Measurements from ENCODE around the gene SKI. TPM values are rescaled to one million over a fixed set of nuclear protein-coding genes. Genes with fewer than 3 reads are reported as not detected.

Gene SKI
- total and polyA plus RNA-seq, 2 experiments from 2014 or later, result 9.3 to 66.8 TPM

DNA sequence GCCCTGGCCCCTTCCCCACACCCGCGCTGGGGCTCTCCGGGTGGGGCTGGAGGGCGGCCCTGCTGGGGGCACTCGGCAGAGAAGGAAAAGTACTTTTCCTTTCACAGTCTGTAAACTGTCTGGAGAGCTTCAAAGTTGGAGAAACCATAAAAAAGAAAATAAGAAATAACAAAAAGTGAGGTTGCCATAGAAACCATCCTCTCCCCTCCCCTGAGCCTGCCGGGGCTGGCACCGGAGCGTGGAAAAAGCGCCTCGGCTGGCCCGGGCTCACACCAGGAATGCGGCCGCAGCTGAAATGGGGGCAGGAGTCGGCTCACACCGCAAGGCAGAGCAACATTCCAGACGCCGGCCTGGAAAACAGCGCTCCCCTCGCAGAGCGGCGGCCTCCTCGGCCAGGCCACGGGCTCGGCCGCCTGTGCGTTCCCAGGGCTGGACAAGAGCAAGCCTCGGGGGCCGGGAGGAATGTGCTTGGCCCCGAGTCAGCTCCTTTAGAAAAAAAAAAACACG is 94.0 kb downstream of the SKI start:
- no peak overlapping the region for H2AFZ ChIP-seq
- peak; percentile 69 for ATAC-seq
- Mint-ChIP-seq H3K36me3 (ENCODE audit: low read depth) (no peaks in the 10 kb centered on the region; the same call in 2 of the 3 replicates), H3K27ac (no peak overlapping the region), H3K9me3 (peaks cover 2% of the 10 kb centered on the region; the same call in 2 of the 3 replicates), H3K4me3 (no peak overlapping the region), H3K27me3 (ENCODE audit: insufficient read depth, low read depth, poor library complexity) (peaks cover 9% of the 10 kb centered on the region), H3K4me1 (peaks cover 3% of the 10 kb centered on the region)
- H3K27me3 ChIP-seq (ENCODE audit: insufficient read depth), result no peaks in the 10 kb centered on the region
- no peaks in the 10 kb centered on the region for H3K79me2 ChIP-seq (replicated peaks; ENCODE audit: insufficient read depth)
- no peaks in the 10 kb centered on the region for H3K36me3 ChIP-seq (ENCODE audit: insufficient read depth)
- H3F3A ChIP-seq (replicated peaks; ENCODE audit: low read depth), result no peaks in the 10 kb centered on the region; the same call in 1 of the 2 replicates
- H3K9me2 ChIP-seq (ENCODE audit: insufficient read depth), result no peaks in the 10 kb centered on the region
- H4K20me1 ChIP-seq (replicated peaks; ENCODE audit: insufficient read depth), result no peaks in the 10 kb centered on the region
- TF ChIP-seq CREB1 (CRISPR knock-in tag; IDR thresholded peaks at IDR 0.05; ENCODE audit: low read depth) (no peak), EZH2phosphoT487 (IDR thresholded peaks at IDR 0.05; ENCODE audit: unreplicated experiment) (no peak), ZNF114 (CRISPR knock-in tag; IDR thresholded peaks at IDR 0.05) (no peak), EZH2 (IDR thresholded peaks at IDR 0.05; ENCODE audit: low read depth, unreplicated experiment) (no peak), POLR2AphosphoS5 (IDR thresholded peaks at IDR 0.05; ENCODE audit: low read depth) (no peak), ZNF462 (CRISPR knock-in tag; IDR thresholded peaks at IDR 0.05) (no peak), NANOG (IDR thresholded peaks at IDR 0.05; ENCODE audit: borderline replicate concordance) (no peak), STAT1 (IDR thresholded peaks at IDR 0.05; ENCODE audit: unreplicated experiment) (no peak), CTCF (conservative IDR thresholded peaks at IDR 0.05; ENCODE audit: low read depth in 2 of 2) (no peak), ZNF331 (CRISPR knock-in tag; IDR thresholded peaks at IDR 0.05; ENCODE audit: low read depth) (no peak), JUNB (IDR thresholded peaks at IDR 0.05; ENCODE audit: unreplicated experiment) (no peak)
- TF ChIP-seq, protein P1, sequence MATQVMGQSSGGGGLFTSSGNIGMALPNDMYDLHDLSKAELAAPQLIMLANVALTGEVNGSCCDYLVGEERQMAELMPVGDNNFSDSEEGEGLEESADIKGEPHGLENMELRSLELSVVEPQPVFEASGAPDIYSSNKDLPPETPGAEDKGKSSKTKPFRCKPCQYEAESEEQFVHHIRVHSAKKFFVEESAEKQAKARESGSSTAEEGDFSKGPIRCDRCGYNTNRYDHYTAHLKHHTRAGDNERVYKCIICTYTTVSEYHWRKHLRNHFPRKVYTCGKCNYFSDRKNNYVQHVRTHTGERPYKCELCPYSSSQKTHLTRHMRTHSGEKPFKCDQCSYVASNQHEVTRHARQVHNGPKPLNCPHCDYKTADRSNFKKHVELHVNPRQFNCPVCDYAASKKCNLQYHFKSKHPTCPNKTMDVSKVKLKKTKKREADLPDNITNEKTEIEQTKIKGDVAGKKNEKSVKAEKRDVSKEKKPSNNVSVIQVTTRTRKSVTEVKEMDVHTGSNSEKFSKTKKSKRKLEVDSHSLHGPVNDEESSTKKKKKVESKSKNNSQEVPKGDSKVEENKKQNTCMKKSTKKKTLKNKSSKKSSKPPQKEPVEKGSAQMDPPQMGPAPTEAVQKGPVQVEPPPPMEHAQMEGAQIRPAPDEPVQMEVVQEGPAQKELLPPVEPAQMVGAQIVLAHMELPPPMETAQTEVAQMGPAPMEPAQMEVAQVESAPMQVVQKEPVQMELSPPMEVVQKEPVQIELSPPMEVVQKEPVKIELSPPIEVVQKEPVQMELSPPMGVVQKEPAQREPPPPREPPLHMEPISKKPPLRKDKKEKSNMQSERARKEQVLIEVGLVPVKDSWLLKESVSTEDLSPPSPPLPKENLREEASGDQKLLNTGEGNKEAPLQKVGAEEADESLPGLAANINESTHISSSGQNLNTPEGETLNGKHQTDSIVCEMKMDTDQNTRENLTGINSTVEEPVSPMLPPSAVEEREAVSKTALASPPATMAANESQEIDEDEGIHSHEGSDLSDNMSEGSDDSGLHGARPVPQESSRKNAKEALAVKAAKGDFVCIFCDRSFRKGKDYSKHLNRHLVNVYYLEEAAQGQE (IDR thresholded peaks at IDR 0.05; ENCODE audit: unreplicated experiment), result no peak
- no peak overlapping the region for H3K4me2 ChIP-seq
- H3K27ac ChIP-seq (ENCODE audit: low read depth), result peak overlapping the region; percentile 78
- peak; percentile 67 for DNase-seq (ENCODE audit: low spot score)
- peaks cover 4% of the 10 kb centered on the region; the same call in 1 of the 2 replicates for H3K4me1 ChIP-seq (ENCODE audit: insufficient read depth)
- no peak overlapping the region for H3K4me3 ChIP-seq

Data from GM23338 (cell line).